Nephron progenitor cell (in vitro differentiated cells): ENCODE measurements around the gene PLA2G7.
"Not testable (repeated sequence)": the region's sequence is repeated elsewhere in the genome, so short reads cannot be mapped to it uniquely, and the experiment has no call there.

Experiments used
- DNase-seq: peaks from one replicate; pipeline ENCODE4 v3.0.0; 2021
- H3K27ac Mint-ChIP-seq: 2 replicates; pipeline ENCODE4 v1.8.0; 2021; ENCODE audit warnings: mild to moderate bottlenecking, moderate library complexity, mixed read lengths
- H3K27me3 Mint-ChIP-seq: 2 replicates; pipeline ENCODE4 v1.8.0; 2021; ENCODE audit warnings: mild to moderate bottlenecking, low read depth, mixed read lengths; ENCODE audit not compliant: poor library complexity
- H3K36me3 Mint-ChIP-seq: 2 replicates; pipeline ENCODE4 v1.8.0; 2021; ENCODE audit warnings: low read depth, mixed read lengths
- H3K4me1 Mint-ChIP-seq: 2 replicates; pipeline ENCODE4 v1.8.0; 2021; ENCODE audit warnings: mixed read lengths
- H3K4me3 Mint-ChIP-seq: 2 replicates; pipeline ENCODE4 v1.8.0; 2021; ENCODE audit warnings: mild to moderate bottlenecking, moderate library complexity, mixed read lengths
- H3K9me3 Mint-ChIP-seq: 2 replicates; pipeline ENCODE4 v1.8.0; 2021; ENCODE audit warnings: mild to moderate bottlenecking, moderate library complexity, mixed read lengths
- CTCF ChIP-seq: fragments of 200-600 bp; sonication (generic); IDR thresholded peaks from 2 replicates; pipeline ENCODE4 v1.5.0; 2021; ENCODE audit warnings: antibody characterized with exemption

Gene PLA2G7

GRCh38 chr6:46773201-46773855 is 38.2 kb upstream of the PLA2G7 start:
- Mint-ChIP-seq H3K9me3 (no peaks in the 10 kb centered on the region), H3K36me3 (no peaks in the 10 kb centered on the region), H3K27ac (no peak overlapping the region), H3K4me1 (no peaks in the 10 kb centered on the region), H3K27me3 (peaks cover 3% of the 10 kb centered on the region), H3K4me3 (no peak overlapping the region)
- DNase-seq: no peak
- no peak for TF ChIP-seq CTCF

- H3K4me1 Mint-ChIP-seq: no peaks in the 10 kb centered on the region
Observed at GRCh38 chr6:46772762-46773161, 37.6 kb upstream of the PLA2G7 start.

GRCh38 chr6:46772016-46772415 is 36.8 kb upstream of the PLA2G7 start:
- Mint-ChIP-seq H3K9me3 (peaks cover 8% of the 10 kb centered on the region), H3K36me3 (no peaks in the 10 kb centered on the region), H3K4me3 (no peak overlapping the region), H3K27me3 (peaks cover 2% of the 10 kb centered on the region), H3K4me1 (no peaks in the 10 kb centered on the region), H3K27ac (no peak overlapping the region)
- no peak for DNase-seq
- no peak for TF ChIP-seq CTCF

More at GRCh38 chr6:46772762-46773161, 37.6 kb upstream of the PLA2G7 start:
- Mint-ChIP-seq H3K27me3 (peaks cover 3% of the 10 kb centered on the region), H3K9me3 (peaks cover 2% of the 10 kb centered on the region), H3K27ac (no peak overlapping the region), H3K36me3 (no peaks in the 10 kb centered on the region), H3K4me3 (no peak overlapping the region)
- no peak for DNase-seq
- TF ChIP-seq CTCF: no peak

- DNase-seq: no peak
- peaks cover 6% of the 10 kb centered on the region for H3K27me3 Mint-ChIP-seq
- no peaks in the 10 kb centered on the region for H3K36me3 Mint-ChIP-seq
- no peaks in the 10 kb centered on the region for H3K4me1 Mint-ChIP-seq
- peaks cover 12% of the 10 kb centered on the region for H3K9me3 Mint-ChIP-seq
- H3K4me3 Mint-ChIP-seq: no peak overlapping the region
- peak overlapping the region; percentile 5 for H3K27ac Mint-ChIP-seq
- no peak for TF ChIP-seq CTCF
Observed at GRCh38 chr6:46764961-46765360, 29.8 kb upstream of the PLA2G7 start.

- not testable (repeated sequence) for H3K4me3 Mint-ChIP-seq, H3K36me3 Mint-ChIP-seq, H3K27ac Mint-ChIP-seq, DNase-seq, H3K27me3 Mint-ChIP-seq, H3K4me1 Mint-ChIP-seq
- peaks cover 12% of the 10 kb centered on the region for H3K9me3 Mint-ChIP-seq
Observed at GRCh38 chr6:46764280-46764679, 29.1 kb upstream of the PLA2G7 start.

GRCh38 chr6:46763466-46763865 is 28.3 kb upstream of the PLA2G7 start:
- Mint-ChIP-seq H3K9me3 (peaks cover 12% of the 10 kb centered on the region), H3K27ac (no peak overlapping the region), H3K4me1 (no peaks in the 10 kb centered on the region), H3K36me3 (no peaks in the 10 kb centered on the region), H3K4me3 (no peak overlapping the region), H3K27me3 (peaks cover 6% of the 10 kb centered on the region)
- no peak for DNase-seq
- TF ChIP-seq CTCF: no peak
